ENCODE data around the gene TNPO2. TPM values are rescaled to one million over a fixed set of nuclear protein-coding genes. Genes with fewer than 3 reads are reported as not detected.
"Not testable (repeated sequence)": the region's sequence is repeated elsewhere in the genome, so short reads cannot be mapped to it uniquely, and the experiment has no call there.

Gene TNPO2
- total RNA-seq, 4 donors from 2014 or later: 42.8 to 71.9 (median 62.8) TPM

DNA sequence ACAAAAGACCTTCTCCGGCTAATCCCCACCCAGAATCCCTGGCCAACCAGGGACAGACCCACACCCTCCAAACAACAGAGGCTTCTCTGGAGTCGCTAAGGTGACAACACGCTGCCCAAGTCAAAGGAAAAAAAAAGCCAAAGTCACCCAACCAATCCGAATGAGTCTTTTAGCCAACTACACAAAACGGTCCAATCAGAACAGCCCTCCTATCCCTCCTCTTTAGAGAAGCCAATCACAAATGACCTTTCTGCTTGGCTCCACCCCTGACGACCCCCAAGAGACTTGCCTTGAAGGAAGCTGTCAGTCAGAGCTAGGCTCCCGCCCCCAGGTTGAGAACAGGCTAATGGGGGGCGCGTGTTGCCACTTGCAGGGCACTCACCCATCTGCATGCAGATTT lies 20.7 kb downstream of the TNPO2 start:
- DNase-seq (ENCODE audit: extremely low spot score): no peak
- no peak overlapping the region for H3K4me3 ChIP-seq
- no peak for TF ChIP-seq EP300 (IDR thresholded peaks at IDR 0.05)
- no peak for TF ChIP-seq POLR2AphosphoS5 (IDR thresholded peaks at IDR 0.05)
- no peak for TF ChIP-seq POLR2A (IDR thresholded peaks at IDR 0.05; ENCODE audit: low read depth)
- TF ChIP-seq, protein P1, sequence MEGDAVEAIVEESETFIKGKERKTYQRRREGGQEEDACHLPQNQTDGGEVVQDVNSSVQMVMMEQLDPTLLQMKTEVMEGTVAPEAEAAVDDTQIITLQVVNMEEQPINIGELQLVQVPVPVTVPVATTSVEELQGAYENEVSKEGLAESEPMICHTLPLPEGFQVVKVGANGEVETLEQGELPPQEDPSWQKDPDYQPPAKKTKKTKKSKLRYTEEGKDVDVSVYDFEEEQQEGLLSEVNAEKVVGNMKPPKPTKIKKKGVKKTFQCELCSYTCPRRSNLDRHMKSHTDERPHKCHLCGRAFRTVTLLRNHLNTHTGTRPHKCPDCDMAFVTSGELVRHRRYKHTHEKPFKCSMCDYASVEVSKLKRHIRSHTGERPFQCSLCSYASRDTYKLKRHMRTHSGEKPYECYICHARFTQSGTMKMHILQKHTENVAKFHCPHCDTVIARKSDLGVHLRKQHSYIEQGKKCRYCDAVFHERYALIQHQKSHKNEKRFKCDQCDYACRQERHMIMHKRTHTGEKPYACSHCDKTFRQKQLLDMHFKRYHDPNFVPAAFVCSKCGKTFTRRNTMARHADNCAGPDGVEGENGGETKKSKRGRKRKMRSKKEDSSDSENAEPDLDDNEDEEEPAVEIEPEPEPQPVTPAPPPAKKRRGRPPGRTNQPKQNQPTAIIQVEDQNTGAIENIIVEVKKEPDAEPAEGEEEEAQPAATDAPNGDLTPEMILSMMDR (IDR thresholded peaks at IDR 0.05): no peak
- no peaks in the 10 kb centered on the region for H3K4me1 ChIP-seq
- WGBS: 60% methylated on average over 8 of the region's 9 CpGs
- intact Hi-C loops (cut with DNase I): no loop called here
- H3K36me3 ChIP-seq: peaks cover 73 to 96% (median 92%) of the 10 kb centered on the region in 4 donors
- H3K27ac ChIP-seq (replicated peaks in 1 of 4): no peak overlapping the region
- no peaks in the 10 kb centered on the region for H3K9me3 ChIP-seq
- H3K27me3 ChIP-seq: no peaks in the 10 kb centered on the region

DNA sequence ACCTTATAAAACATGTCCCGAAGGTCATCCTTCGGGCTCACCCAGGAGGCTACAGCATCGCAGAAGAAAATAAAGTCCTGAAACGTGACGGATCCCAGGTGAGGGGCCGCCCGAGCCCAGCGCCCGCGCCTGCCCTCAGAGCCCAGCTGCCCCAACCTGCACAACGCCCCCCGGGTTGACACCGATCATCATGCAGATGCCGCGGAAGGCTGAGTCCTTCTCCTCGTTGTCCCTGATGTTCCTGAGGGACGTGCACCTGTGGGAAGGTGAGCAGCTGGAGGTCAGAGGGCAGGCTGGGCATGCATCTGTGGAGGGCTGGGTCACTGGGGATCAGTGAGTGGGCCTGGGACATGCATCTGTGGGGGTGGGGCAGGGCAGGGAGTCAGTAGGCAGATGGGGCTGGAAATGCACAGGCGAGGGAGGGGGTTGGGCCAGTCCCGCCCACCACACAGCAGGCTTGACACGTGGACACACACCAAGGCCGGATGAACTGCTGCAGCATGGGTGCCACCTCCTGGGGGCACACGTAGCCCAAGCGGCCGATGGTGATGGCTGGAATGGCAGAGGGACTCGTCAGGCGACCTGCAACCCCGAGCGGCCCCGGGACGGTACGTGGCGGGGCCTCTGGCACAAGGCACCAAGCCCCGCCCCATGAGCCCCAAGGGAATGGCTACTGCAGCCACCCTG lies 22.0 kb downstream of the TNPO2 start:
- WGBS: 92% methylated on average over 24 of the region's 33 CpGs

DNA sequence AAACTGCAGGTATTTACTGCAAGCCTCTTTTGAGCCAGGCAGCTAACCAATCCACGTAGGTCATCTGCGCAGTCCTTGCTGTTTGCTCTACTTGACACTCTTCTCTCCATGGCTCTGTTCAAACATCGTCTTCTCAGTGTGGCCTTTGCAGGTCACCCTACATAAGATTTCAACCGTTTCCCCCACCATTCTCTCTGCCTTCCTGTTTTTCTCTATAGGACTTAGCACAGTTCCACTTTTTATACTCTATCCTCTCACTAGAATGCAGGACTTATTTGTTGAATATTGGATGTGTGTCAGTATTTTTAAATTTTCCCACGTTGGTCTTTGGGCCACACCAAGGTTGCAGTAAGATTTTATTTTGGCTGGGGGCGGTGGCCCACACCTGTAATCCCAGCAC lies 25.6 kb downstream of the TNPO2 start:
- no peak for DNase-seq (ENCODE audit: extremely low spot score)
- Histone ChIP-seq H3K36me3 (peaks cover 33 to 47% (median 43%) of the 10 kb centered on the region in 4 donors), H3K9me3 (no peaks in the 10 kb centered on the region), H3K27ac (replicated peaks in 1 of 4) (no peak overlapping the region), H3K27me3 (no peaks in the 10 kb centered on the region), H3K4me3 (no peak overlapping the region), H3K4me1 (peaks cover 16 to 24% (median 22%) of the 10 kb centered on the region in 4 donors)
- 75% methylated on average over 6 of the region's 6 CpGs for WGBS
- TF ChIP-seq POLR2AphosphoS5 (IDR thresholded peaks at IDR 0.05): no peak
- TF ChIP-seq, protein P1 (IDR thresholded peaks at IDR 0.05): no peak
- TF ChIP-seq EP300 (IDR thresholded peaks at IDR 0.05): no peak
- no peak for TF ChIP-seq POLR2A (IDR thresholded peaks at IDR 0.05; ENCODE audit: low read depth)
- intact Hi-C loops (cut with DNase I): no loop called here

More for the DNA sequence above, 22.0 kb downstream of the TNPO2 start:
- H3K27ac ChIP-seq (replicated peaks in 1 of 4): no peak overlapping the region
- TF ChIP-seq EP300 (IDR thresholded peaks at IDR 0.05): no peak
- no peak for TF ChIP-seq POLR2AphosphoS5 (IDR thresholded peaks at IDR 0.05)
- TF ChIP-seq, protein P1 (IDR thresholded peaks at IDR 0.05): no peak
- TF ChIP-seq POLR2A (IDR thresholded peaks at IDR 0.05; ENCODE audit: low read depth): no peak
- no peak overlapping the region for H3K4me3 ChIP-seq
- no peaks in the 10 kb centered on the region for H3K27me3 ChIP-seq
- no peaks in the 10 kb centered on the region for H3K9me3 ChIP-seq
- no peak for DNase-seq (ENCODE audit: extremely low spot score)
- peaks cover 6 to 8% (median 6%) of the 10 kb centered on the region in 4 donors for H3K4me1 ChIP-seq
- H3K36me3 ChIP-seq: peaks cover 66 to 83% (median 79%) of the 10 kb centered on the region in 4 donors
- intact Hi-C loops (cut with DNase I): no loop called here

DNA sequence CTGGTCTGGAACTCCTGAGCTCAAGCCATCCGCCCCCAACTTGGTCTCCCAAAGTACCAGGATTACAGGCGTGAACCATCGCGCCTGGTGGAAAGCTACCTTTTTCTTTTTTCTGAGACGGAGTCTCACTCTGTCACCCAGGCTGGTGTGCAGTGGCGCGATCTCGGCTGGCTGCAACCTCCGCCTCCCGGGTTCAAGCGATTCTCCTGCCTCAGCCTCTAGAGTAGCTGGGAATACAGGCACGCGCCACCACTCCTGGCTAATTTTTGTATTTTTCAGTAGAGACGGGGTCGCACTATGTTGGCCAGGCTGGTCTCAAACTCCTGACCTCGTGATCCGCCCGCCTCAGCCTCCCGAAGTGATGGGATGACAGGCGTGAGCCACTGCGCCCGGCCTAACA lies 26.3 kb downstream of the TNPO2 start:
- Histone ChIP-seq H3K4me1 (peaks cover 16 to 24% (median 22%) of the 10 kb centered on the region in 4 donors), H3K4me3 (peak overlapping the region in 1 of 4 donors; percentile 75), H3K36me3 (peaks cover 25 to 44% (median 36%) of the 10 kb centered on the region in 4 donors), H3K27ac (replicated peaks in 1 of 4) (peak overlapping the region in 2 of 4 donors; percentile 92 to 94)
- H3K9me3 ChIP-seq; DNase-seq (ENCODE audit: extremely low spot score); H3K27me3 ChIP-seq; intact Hi-C loops (cut with DNase I): not testable (repeated sequence)
- 98% methylated on average over 15 of the region's 22 CpGs for WGBS

DNA sequence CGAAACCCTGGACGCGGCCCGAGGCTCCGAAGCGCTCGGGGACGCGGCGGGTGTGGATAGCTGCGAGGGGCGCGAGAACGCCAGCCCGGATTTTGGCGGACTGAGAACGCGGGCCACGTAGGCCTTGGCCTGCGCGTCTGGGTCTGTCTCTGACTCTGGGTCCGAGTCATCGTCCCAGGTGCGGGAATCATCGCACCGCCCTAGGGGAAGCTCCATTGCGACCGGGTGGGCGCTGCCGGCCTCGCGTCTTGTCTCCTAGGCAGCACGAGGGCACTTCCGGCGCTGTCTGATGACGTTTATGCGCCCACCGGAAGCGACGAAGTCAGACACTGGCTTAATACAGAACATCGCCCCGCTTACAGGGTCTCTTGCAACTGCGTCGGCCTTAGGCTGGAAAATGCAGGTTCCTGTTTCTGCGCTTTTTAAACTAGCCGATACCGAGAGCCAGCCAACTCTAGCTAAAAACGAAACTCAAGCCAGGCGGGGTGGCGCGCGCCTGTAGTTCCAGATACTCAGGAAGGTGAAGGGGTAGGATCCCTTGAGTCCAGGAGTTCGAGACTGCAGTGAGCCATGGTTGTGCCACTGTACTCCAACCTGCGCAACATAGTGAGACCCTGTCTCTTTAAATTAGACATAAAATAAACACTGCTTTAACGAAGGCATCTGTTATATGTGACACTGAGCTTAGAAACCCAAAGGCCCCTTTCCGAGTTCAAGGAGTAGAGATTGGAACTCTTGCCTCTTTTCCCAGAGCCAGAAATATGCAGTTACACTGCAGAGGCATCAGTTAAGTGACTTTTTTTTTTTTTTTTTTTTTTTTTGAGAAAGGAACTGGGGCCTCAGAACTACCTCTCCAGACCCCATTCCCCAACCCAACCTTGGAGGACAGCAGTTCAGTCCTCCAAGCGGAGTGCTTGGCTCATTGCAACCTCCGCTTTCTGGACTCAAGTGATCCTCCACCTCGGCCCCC lies 27.1 kb downstream of the TNPO2 start, which contains the start of gene FBXW9:
TSS of gene FBXW9 (minus strand) at position 266 of the 970 bp plus-strand sequence. CDS start at position 216, 50 bp downstream.
- peaks cover 16 to 24% (median 22%) of the 10 kb centered on the region in 4 donors for H3K4me1 ChIP-seq
- 18% methylated on average over 18 of the region's 59 CpGs for WGBS
- H3K27me3 ChIP-seq: no peaks in the 10 kb centered on the region
- peak within 1 kb of the TSS; percentile 82 to 94 (median 92) for H3K27ac ChIP-seq (replicated peaks in 1 of 4)
- no peaks in the 10 kb centered on the region for H3K9me3 ChIP-seq
- intact Hi-C loops (cut with DNase I): no loop called here
- H3K36me3 ChIP-seq: peaks cover 18 to 36% (median 28%) of the 10 kb centered on the region in 4 donors
- peak; percentile 95 to 96 for TF ChIP-seq POLR2AphosphoS5 (IDR thresholded peaks at IDR 0.05)
- TF ChIP-seq POLR2A (IDR thresholded peaks at IDR 0.05; ENCODE audit: low read depth): no peak
- TF ChIP-seq, protein P1 (IDR thresholded peaks at IDR 0.05): peak in 1 of 3 experiments; percentile 23
- no peak for TF ChIP-seq EP300 (IDR thresholded peaks at IDR 0.05)
- DNase-seq (ENCODE audit: extremely low spot score): peak; percentile 100
- peak within 1 kb of the TSS; percentile 67 to 90 (median 74) for H3K4me3 ChIP-seq

Data from esophagus muscularis mucosa (tissue), 4 donors.